Hematopoietic multipotent progenitor cell treated with erythropoietin and hydrocortisone succinate and interleukin-3 and kit ligand, for 6 days (in vitro differentiated cells): ENCODE results near the gene SLC9C1.

Experiments
- DNase-seq: peaks from one replicate; pipeline ENCODE4 v3.0.0-alpha.2; 2015

Gene SLC9C1

GRCh38 chr3:112129925-112130637, 163.9 kb downstream of the SLC9C1 start:
- no peak for DNase-seq

DNA sequence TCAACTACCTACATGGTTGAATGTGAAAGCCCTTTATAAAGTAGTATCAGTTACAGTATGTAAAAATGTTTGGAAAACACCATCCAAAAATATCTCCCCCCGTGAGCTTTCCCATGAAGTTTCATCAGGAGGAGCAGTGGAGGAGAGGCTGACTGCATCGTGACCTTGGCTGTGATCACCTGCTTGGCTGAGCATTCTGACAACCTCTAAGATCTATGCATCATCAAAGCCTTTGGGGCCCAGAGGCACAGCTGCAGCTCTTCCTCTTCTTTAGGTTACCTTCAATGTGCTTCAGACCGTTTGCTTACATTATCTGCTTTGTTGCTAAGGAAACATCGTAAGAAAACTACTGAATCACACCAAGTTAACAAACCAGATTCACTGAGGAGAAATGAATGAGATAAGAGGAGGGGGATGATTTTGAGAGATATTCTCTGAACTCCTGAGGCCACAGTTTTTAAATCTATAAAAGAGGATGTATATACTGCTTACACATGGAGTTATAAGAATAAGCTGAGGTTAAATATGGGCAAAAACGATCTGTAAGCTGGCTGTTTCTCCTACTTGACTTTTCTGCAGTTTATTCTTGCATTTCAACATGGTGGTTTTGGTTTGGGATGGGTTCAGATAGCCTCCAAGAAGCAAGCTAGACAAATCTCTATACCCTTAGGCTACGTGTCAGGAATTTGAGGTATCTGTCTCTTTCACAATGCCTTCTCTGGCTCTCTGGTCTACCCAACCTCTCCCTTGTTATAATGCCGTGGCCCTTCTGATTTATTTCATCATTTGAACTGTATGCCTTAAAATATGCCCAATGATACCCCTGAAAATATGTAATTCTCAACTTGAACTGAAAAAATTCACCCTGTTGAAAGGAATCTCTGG, 164.9 kb downstream of the SLC9C1 start:
- DNase-seq = peak; percentile 55

DNA sequence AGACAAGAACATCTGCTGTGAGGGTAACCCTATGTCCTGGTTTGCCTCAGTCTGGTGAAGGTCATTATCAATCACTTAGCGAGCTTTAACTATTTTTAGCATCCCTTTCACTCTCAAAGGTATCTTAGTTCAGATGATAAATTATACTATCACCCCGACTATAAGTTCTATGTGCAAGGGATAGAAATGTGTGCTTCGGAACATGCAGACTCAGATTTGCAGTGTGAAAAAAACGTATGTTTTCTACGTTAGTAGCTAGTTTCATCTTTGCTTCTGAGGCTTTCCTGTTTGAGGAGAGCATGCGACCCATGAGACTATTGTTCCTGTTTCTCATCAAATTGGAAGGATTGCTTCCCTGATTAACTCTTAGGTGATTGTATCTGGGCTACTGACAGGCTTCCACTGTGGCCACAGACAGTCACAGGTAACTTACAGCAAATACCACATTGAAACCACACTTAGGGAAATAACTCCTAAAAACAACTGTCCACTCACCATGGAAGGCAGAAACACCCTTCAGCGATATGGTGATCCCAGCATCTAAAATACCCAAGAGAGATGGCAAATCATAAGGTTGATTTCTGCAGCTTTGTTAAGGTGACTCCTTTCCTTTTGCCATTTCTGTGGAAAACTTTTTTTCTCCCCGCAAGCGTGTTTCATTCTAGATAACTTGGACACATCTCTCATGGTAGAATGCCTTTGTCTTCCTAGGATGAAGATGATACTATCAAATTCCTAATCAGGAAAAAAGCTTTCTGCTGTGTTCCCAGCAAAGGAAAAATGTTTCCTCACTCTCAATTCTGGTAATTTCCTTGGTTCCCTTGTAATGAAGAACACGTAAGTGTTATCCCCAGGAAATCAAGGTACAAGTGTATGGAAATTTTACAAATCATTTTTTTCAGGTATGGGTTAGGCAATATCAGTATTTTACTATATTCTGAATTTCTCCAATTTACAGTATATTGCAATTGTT, 166.2 kb downstream of the SLC9C1 start:
- DNase-seq = no peak

GRCh38 chr3:112126511-112126911, 167.5 kb downstream of the SLC9C1 start:
- peak; percentile 51 for DNase-seq

DNA sequence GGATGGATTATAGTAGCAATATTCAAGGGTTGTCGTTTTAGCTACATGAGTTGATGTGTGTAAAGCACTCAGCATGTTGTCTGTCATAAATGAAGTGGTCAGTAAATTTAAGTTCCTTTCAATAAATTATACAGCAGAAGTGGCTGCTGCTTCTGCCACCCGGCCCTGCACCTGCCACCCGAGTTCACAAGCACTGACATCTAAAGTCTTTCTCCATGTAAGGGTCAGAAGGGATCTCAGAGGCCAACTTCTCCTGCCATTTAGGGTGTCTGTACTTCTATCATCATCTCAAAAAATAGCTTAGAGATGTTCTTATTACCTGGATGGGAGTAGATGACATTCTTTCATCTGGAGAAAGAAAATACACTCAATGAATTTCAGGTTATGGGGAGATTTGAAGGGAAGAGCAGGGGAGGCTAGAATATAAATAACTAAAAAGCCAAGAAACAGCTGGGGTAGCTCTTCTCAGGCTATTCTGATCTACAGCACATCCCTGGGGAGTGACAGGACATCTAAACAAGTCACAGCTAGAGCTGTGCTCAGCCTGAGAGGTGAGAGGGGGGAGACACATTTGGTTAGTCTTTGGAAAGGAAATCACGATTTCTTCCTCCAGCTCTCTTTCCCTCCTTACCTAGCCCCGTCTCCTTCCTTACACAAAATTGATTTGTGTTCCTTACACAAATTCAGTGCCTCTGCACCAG, 169.0 kb downstream of the SLC9C1 start:
- no peak for DNase-seq

- no peak for DNase-seq
Observed at GRCh38 chr3:112123548-112123947, 170.5 kb downstream of the SLC9C1 start.

GRCh38 chr3:112122870-112123269, 171.1 kb downstream of the SLC9C1 start:
- DNase-seq = no peak

DNA sequence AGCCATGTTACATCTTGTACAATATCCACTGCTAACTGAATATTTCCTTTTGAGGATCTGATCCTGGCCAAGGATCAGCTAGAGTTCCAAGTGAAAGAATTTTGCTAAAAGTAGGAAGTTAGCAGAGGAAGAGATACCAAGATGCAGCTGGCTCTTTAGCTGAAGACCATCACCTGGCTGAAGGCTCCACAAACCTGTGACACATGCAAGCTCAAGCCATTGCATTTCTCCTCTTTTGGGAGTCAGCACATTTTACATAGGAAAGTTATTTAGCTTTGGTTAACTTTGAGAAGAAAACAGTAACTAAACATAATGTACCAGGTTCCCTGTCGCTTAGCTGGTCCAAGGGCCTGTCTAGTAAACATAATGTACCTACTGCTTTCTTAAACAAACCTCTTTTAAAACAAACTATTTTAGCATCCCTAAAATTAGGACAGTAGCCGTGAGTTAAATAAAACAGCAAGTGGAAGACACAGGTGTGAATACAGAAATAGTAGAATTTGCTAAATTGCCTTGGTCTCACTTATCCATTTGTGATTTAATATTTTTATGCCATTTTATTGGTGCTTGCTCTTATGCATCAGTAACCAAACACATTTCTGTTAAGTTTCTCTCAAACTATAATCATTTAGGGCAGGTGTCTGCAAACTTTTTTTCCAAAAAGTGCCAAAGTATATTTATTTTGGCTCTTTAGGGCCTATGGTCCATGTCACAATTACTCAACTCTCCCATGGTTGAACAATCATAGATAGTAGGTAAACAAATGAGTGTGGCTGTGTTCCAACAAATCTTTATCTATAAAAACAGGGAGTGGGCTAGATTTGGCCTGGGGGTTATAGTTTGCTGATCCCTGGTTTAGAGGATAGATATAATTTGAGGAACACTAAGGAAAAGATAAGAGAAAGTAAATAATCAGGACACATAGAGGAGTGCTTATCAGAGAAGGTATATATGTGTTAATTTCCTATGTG, 172.2 kb downstream of the SLC9C1 start:
- no peak for DNase-seq

DNA sequence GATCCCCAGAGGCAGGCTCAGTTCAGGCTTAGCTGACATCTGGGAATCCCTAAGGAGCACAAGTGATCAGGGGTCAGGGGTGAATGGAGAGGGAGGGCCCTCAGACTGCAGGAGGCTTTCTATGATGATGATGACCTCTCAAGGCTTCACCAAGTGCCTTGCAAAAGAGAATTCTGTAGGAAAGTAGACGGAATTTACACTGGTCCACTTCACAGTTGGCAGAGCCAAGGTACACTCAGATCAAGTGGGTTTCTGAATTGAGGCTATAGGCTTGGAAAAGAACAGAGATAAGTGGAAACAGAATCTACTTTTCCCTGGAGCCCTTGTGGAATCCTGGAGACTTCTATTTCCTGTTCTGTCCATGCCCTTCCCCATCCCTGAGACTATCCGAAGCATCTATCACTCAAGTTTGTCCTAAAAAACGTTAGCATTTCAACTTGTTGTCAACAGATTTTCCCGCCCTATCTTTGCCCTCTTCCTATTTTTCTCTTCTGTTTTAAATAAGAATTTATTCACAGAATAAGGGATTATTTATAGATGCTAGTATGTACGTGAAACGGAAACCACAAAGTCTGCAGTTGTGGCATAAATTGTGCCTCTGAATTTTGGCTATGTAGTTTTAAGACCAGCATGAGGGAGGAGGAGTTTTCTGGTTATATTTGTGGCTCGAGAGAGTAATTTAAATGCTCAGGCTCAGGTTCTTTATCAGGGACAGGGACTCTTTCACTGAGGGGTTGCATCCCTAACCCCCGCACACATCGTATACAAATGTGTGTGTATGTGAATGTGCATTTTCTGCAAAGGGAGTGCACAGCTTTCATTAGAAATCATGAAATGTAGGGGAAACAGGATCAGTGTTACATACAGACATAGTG, 173.8 kb downstream of the SLC9C1 start:
- DNase-seq = peak; percentile 37

DNA sequence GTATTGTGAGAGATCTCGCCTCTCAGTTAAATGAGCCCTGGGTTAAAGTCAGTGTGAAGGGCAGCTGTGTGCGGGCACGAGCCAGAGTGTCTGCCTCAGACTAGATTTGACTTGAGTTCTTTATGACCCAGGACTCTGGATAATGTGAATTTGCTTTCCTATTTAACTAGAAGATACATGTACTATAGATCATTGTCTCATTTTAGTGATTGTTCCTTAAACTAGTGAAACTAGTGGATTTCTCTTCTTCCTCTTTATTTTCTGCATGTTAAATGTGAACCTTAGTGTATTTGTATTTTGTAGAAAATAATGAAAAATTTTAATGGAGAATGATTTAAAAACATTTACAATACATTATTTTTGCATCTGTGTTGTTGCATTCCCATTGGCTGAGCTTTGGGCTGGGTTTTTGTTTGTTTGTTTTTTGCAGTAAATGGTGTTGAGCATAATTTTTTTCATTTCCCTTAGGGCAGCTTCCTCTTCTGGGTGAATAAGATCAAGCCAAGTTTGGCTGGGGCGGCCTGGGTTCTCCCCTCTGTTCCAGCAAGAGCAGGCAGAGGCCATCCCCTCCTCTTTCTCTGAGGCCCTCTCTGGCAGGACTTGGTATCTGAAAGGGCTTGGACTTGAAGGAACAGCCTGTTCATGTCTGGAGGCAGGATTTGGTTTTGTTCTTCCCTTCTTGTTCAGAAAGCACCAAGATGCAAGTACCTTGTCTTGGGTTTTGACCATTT, 176.0 kb downstream of the SLC9C1 start:
- DNase-seq = peak; percentile 46

DNA sequence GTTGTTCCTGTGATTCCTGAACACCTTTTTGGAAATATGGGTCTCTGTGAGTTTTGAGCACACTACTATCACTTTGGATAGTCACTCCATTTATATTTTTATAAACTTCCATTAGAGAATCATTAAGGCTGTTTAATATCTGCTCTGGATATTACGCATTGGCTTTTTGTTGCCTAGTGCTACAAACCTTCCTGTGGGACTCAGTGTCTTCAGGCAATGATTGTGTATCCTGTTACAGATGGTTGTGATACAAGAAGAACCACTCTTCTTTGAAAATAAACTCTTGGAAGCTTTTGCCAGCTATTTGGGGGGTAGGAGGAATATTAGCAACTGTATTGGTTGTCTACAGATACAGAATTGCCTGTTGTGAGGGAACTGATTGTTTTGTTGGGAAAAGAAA, 176.6 kb downstream of the SLC9C1 start:
- no peak for DNase-seq

DNA sequence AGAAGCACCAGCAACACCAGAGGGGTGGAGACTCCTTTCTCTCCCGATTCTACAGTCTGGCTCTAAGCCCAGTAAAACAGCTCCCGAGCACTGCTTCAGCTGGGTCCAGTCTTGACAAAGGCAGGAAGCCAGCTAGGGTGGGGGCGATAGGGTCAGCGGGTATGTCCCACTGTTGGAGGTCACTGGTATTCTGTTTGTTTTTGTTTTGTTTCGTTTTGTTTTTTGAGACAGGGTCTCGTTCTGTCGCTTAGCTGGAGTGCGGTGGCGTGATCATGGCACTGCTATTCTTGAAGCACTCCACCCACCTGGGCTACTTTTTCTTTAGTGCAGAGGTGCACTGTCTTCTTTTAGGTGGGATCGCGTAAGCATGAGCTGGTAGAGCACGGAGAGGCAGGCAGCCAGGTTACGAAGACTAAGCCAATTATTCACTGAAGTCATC, 177.2 kb downstream of the SLC9C1 start:
- no peak for DNase-seq

- no peak for DNase-seq
Observed at GRCh38 chr3:112115806-112116383, 178.1 kb downstream of the SLC9C1 start.

DNA sequence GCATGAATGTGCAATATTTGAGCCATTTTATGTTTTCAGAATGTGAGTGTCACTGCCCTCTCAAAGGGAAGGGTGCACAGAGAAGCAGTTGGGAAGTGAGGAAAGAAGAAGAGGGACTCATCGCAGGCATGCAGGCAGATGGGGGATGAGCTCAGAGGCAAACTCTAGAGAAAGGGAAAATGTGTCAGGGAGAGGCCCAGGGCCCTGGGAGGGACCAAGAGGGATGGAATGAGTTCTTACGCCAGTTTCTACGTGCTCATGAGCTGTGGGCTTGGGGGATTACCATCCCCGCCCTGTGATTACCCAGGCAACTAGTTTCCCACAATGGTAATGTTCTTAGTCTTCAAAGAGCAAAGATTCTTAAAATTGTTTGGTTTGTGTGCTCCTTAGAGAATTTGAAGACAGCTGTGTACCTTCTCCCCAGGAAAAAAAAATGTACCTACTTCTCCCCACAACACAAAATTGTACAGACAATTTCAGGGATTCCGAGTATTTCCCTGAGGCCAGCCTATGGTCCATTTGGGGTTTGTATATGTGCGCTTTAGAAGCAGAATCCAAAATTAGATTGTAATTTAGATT, 178.8 kb downstream of the SLC9C1 start:
- no peak for DNase-seq

DNA sequence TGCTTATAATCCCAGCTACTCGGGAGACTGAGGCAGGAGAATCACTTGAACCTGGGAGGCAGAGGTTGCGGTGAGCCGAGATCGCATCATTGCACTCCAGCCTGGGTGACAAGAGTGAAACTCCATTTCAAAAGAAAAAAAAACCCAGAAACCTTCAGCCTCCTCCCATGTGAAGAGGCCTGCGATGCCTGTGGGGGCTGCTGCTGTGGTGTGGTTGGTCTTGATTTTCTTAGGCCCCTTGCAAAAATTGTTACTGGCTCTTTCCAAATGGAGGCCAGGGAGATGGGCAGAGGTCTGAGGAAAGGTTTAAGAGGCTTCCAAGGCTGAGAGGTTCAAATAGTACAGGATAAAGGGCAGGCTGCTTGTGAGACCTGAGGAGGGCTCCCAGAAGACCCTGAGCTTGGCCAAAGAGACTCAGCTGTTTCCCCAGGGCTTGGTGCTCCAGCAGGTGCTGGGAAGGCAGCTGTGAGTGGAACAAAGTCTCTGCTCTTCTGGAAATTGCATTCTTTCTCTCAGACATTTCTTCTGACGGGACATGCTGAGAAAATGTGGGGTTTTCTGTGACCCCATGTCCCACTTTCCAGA, 179.3 kb downstream of the SLC9C1 start:
- no peak for DNase-seq

DNA sequence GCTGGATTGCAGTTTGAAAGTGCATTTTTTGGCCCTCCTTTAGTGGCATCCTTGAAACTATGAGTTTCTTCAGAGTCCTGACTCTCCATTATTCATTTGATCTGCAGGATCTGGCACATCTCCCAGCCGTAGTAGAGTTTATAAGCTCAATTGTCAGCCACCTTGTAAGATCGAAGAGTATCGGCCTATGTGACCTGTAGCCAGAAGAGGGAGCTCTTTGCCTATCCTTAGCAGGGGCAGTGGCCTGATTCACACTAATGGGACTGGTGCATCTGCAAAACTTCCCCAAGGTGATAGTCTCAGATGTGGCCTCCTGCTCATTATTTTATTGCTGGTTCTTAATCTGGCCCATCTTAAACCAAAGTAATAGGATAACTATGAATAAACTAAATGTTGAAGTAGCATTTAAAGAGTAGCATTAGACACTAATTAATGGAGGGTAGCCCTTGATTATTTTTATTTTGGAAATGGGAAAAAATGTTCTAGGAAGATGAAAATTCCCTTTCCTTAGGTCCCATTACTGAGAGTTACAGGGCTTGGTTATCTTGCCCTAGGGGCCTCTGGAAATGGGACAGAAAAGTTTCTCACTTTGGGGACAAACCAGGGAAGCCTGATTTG, 182.1 kb downstream of the SLC9C1 start:
- DNase-seq = peak; percentile 91

DNA sequence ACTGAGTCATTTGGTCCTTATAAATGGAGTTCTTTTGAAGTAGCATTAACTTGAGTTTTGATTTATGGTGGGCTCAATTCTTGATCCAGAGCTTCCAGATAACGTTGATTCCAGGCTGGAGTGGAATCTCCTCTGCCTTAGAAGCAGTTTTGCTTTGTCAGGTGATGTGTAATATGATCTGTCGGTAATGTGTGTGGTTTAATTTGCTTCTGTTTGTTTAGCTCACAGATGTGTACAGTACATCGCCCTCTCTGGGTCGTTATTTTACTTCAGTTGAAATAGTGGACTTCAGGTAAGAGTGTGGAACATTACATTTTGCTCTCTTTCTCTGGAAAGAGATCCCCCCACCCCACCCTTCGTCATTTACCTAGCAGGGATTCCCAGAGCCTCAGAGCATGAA, 184.7 kb downstream of the SLC9C1 start:
- DNase-seq = no peak

DNA sequence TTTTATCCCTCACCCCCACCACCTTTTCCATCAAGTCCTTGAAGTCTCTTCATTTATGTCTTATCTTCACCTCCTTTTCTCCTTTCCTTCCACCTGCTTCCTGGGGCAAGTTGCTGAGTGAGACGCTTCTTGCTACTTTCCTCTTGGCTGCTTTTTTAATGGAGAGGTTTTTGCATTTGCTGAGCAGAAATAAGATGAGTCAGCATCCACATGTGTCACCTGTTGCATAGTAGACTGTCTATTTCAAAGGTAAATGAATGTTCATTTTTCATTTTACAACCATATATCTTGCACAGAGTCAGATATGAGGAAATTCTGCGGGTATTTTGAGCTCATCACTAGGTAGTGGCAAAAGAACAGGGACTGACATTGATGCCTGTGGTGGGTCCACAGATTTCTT, 189.2 kb downstream of the SLC9C1 start:
- no peak for DNase-seq
